IPS-15b (cell line): ENCODE measurements around the gene TRIOBP.
"Not testable (repeated sequence)": the region's sequence is repeated elsewhere in the genome, so short reads cannot be mapped to it uniquely, and the experiment has no call there.

Experiments
- H3K27me3 ChIP-seq: one replicate; pipeline ENCODE4 v1.6.1; 2013; ENCODE audit warnings: low read length; ENCODE audit not compliant: control insufficient read depth, insufficient read depth
- H3K36me3 ChIP-seq: one replicate; pipeline ENCODE4 v1.6.1; 2013; ENCODE audit warnings: low read length; ENCODE audit not compliant: control insufficient read depth, insufficient read depth
- H3K4me1 ChIP-seq: one replicate; pipeline ENCODE4 v1.6.1; 2013; ENCODE audit warnings: mild to moderate bottlenecking, low read length; ENCODE audit not compliant: control insufficient read depth, insufficient read depth
- H3K4me3 ChIP-seq: one replicate; pipeline ENCODE4 v1.5.1; 2013; ENCODE audit warnings: low read depth, low read length
- H3K9ac ChIP-seq: one replicate; pipeline ENCODE4 v1.6.1; 2013; ENCODE audit warnings: low read depth, mild to moderate bottlenecking, low read length
- H3K9me3 ChIP-seq: one replicate; pipeline ENCODE4 v1.6.1; 2013; ENCODE audit warnings: mild to moderate bottlenecking, low read length; ENCODE audit not compliant: control insufficient read depth, insufficient read depth

TRIOBP gene

GRCh38 chr22:37778370-37779009 lies 81.6 kb downstream of the TRIOBP start:
- Histone ChIP-seq H3K9me3 (no peaks in the 10 kb centered on the region), H3K36me3 (peaks cover 3% of the 10 kb centered on the region), H3K9ac (no peak overlapping the region), H3K4me3 (no peak overlapping the region), H3K4me1 (peaks cover 2% of the 10 kb centered on the region), H3K27me3 (no peaks in the 10 kb centered on the region)

GRCh38 chr22:37781434-37782059 lies 84.7 kb downstream of the TRIOBP start:
- no peak overlapping the region for H3K4me3 ChIP-seq
- H3K9ac ChIP-seq = no peak overlapping the region
- H3K36me3 ChIP-seq = no peaks in the 10 kb centered on the region
- no peaks in the 10 kb centered on the region for H3K9me3 ChIP-seq
- no peaks in the 10 kb centered on the region for H3K4me1 ChIP-seq
- peaks cover 2% of the 10 kb centered on the region for H3K27me3 ChIP-seq

GRCh38 chr22:37782340-37783168 lies 85.7 kb downstream of the TRIOBP start:
- H3K9ac ChIP-seq = no peak overlapping the region
- peaks cover 2% of the 10 kb centered on the region for H3K27me3 ChIP-seq
- no peaks in the 10 kb centered on the region for H3K36me3 ChIP-seq
- no peaks in the 10 kb centered on the region for H3K4me1 ChIP-seq
- no peak overlapping the region for H3K4me3 ChIP-seq
- H3K9me3 ChIP-seq = no peaks in the 10 kb centered on the region

GRCh38 chr22:37784829-37785495 lies 88.1 kb downstream of the TRIOBP start:
- Histone ChIP-seq H3K27me3 (peaks cover 2% of the 10 kb centered on the region), H3K9ac (no peak overlapping the region)

DNA sequence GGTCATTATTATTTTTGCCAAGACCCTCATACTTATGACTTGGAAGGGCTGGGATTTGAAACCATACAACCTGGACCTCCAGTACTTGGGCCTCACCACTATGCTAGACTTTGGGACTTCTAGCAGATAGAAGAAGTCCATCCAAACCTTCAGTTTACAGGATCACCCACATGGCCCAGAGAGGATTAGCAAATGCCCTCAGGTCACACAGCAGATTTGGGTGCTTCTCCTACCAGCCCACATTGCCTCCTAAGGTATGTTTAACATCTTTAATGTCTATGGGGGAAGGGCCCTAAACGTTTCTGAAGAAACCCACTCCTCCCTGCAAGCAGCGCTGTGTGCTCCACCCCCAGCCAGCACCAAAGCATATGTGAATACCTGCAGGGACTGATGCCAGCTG lies 93.4 kb downstream of the TRIOBP start:
- Histone ChIP-seq H3K27me3 (no peaks in the 10 kb centered on the region), H3K36me3 (no peaks in the 10 kb centered on the region), H3K9me3 (no peaks in the 10 kb centered on the region), H3K4me1 (no peaks in the 10 kb centered on the region), H3K9ac (no peak overlapping the region), H3K4me3 (no peak overlapping the region)

More at GRCh38 chr22:37784829-37785495, 88.1 kb downstream of the TRIOBP start:
- Histone ChIP-seq H3K4me3 (no peak overlapping the region), H3K36me3 (no peaks in the 10 kb centered on the region), H3K9me3 (no peaks in the 10 kb centered on the region), H3K4me1 (no peaks in the 10 kb centered on the region)

- Histone ChIP-seq H3K4me3 (no peak overlapping the region), H3K36me3 (no peaks in the 10 kb centered on the region), H3K9me3 (no peaks in the 10 kb centered on the region), H3K27me3 (no peaks in the 10 kb centered on the region), H3K4me1 (no peaks in the 10 kb centered on the region), H3K9ac (no peak overlapping the region)
Observed at GRCh38 chr22:37792494-37792893, 95.6 kb downstream of the TRIOBP start.

DNA sequence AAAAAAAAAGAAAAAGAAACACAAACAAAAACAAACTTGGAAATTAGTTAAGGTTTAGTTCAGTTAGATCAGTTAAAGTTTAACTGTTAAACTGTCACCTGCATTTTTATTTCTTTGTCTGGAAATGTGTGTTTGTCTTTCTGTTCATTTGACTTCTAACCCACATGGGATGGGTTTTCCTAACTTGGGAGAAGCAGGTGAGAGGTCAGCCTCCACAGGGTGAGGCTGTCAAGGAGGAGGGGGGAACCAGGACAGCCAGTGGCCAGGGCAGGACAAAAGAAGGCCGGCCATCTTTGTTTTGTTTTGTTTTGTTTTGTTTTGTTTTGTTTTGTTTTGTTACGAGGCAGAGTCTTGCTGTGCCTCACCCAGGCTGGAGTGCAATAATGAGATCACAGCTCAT lies 97.5 kb downstream of the TRIOBP start:
- Histone ChIP-seq H3K36me3 (no peaks in the 10 kb centered on the region), H3K9ac (no peak overlapping the region), H3K9me3 (no peaks in the 10 kb centered on the region), H3K27me3 (peaks cover 3% of the 10 kb centered on the region), H3K4me3 (no peak overlapping the region), H3K4me1 (no peaks in the 10 kb centered on the region)

- H3K27me3 ChIP-seq = peaks cover 3% of the 10 kb centered on the region
- no peaks in the 10 kb centered on the region for H3K9me3 ChIP-seq
Observed at GRCh38 chr22:37796079-37796478, 99.2 kb downstream of the TRIOBP start.

GRCh38 chr22:37797259-37797658 lies 100.4 kb downstream of the TRIOBP start:
- H3K4me3 ChIP-seq, H3K27me3 ChIP-seq, H3K9ac ChIP-seq, H3K9me3 ChIP-seq, H3K36me3 ChIP-seq, H3K4me1 ChIP-seq: not testable (repeated sequence)

More at GRCh38 chr22:37796079-37796478, 99.2 kb downstream of the TRIOBP start:
- no peak overlapping the region for H3K4me3 ChIP-seq
- H3K36me3 ChIP-seq = no peaks in the 10 kb centered on the region
- H3K4me1 ChIP-seq = no peaks in the 10 kb centered on the region
- no peak overlapping the region for H3K9ac ChIP-seq

DNA sequence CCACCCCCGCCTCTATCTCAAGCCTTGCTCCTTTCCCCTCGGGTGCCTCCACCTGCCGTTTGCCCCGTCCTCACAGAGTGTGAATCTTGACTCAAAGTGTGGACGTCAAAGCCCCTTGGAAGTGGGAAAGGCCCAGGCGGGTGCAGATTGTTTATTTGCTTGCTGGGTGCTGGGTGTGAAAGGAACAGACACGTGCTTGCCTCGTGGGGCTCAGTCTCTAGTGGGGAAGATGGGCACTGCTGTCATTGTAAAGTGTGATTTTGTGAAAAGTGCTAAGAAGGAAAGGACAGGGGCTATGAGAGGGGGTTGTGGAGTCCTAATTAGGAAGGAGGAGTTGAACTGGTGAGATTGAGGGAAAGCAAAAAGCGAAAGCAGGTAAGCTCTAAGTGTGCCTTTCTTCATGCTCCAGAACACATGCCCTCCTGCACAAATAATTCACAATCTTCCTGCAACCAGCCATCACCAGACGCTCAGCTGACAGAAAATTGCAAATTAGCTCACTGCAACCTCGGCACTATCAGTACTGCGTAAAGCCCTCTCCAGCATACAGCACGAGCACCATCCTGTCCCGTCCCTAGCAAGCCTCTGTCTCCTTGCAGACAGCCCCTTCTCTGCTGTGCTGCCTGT lies 101.1 kb downstream of the TRIOBP start:
- H3K36me3 ChIP-seq = no peaks in the 10 kb centered on the region
- H3K4me3 ChIP-seq = no peak overlapping the region
- H3K4me1 ChIP-seq = no peaks in the 10 kb centered on the region
- H3K9me3 ChIP-seq = no peaks in the 10 kb centered on the region
- H3K9ac ChIP-seq = no peak overlapping the region
- H3K27me3 ChIP-seq = peaks cover 7% of the 10 kb centered on the region

DNA sequence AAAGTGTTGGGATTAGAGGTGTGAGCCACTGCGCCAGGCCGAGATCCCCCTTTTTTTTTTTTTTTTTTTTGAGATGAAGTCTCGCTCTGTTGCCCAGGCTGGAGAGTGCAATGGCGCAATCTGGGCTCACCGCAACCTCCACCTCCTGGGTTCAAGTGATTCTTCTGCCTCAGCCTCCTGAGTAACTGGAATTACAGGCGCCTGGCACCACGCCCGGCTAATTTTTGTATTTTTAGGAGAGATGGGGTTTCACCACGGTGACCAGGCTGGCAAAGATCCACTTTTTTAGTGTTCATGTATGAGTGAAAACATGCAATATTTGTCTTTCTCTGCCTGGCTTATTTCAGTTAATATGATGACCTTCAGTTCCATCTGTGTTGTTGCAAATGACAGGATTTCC lies 103.1 kb downstream of the TRIOBP start:
- H3K36me3 ChIP-seq, H3K4me3 ChIP-seq, H3K4me1 ChIP-seq, H3K9ac ChIP-seq, H3K9me3 ChIP-seq: not testable (repeated sequence)
- peaks cover 21% of the 10 kb centered on the region for H3K27me3 ChIP-seq
